ENCODE results near the gene ST3GAL6. TPM values are rescaled to one million over a fixed set of nuclear protein-coding genes. Genes with fewer than 3 reads are reported as not detected.

Gene ST3GAL6
- total and polyA plus RNA-seq, 4 donors, result 17.3 to 79.7 (median 29.4) TPM

GRCh38 chr3:98766924-98767323 lies 3.8 kb downstream of the ST3GAL6 start:
- H3K27me3 ChIP-seq (ENCODE audit: control insufficient read depth in 4 of 4, insufficient read depth in 4 of 4, low read length in 3 of 4), result no peaks in the 10 kb centered on the region
- peaks cover 0 to 13% (median 0%) of the 10 kb centered on the region in 4 donors for H3K36me3 ChIP-seq (ENCODE audit: control insufficient read depth in 4 of 4, insufficient read depth in 3 of 4, low read depth in 1 of 4, low read length in 3 of 4)
- no peak overlapping the region for H3K9ac ChIP-seq (ENCODE audit: low read depth in 1 of 2, low read length in 2 of 2)
- no peak for DNase-seq (ENCODE audit: low spot score)
- H3K4me3 ChIP-seq (ENCODE audit: low read depth in 1 of 3, low read length in 3 of 3), result no peak overlapping the region
- TF ChIP-seq RAD21 (IDR thresholded peaks at IDR 0.05) (no peak), TAF1 (conservative IDR thresholded peaks at IDR 0.05) (no peak), JUND (IDR thresholded peaks at IDR 0.05) (no peak), ATF3 (IDR thresholded peaks at IDR 0.05) (no peak), YY1 (IDR thresholded peaks at IDR 0.05) (no peak), FOXA1 (IDR thresholded peaks at IDR 0.05) (no peak), HNF4G (IDR thresholded peaks at IDR 0.05) (no peak), NR2F2 (IDR thresholded peaks at IDR 0.05) (no peak), RXRA (IDR thresholded peaks at IDR 0.05) (no peak), SP1 (IDR thresholded peaks at IDR 0.05) (no peak), FOXA2 (IDR thresholded peaks at IDR 0.05) (no peak), CTCF (IDR thresholded peaks at IDR 0.05; ENCODE audit: low read depth, low read length, missing input control) (no peak), EGR1 (IDR thresholded peaks at IDR 0.05; ENCODE audit: low read depth in 2 of 2) (no peak), GABPA (IDR thresholded peaks at IDR 0.05 in 1 of 2, conservative IDR thresholded peaks at IDR 0.05 in 1 of 2) (no peak), HNF4A (conservative IDR thresholded peaks at IDR 0.05) (no peak), ZBTB33 (IDR thresholded peaks at IDR 0.05) (no peak)
- TF ChIP-seq, protein P1, sequence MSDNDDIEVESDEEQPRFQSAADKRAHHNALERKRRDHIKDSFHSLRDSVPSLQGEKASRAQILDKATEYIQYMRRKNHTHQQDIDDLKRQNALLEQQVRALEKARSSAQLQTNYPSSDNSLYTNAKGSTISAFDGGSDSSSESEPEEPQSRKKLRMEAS (IDR thresholded peaks at IDR 0.05), result no peak
- no peak overlapping the region for H3K27ac ChIP-seq (ENCODE audit: low read depth in 1 of 2, low read length in 2 of 2)
- peaks cover 5 to 24% (median 14%) of the 10 kb centered on the region in 4 donors for H3K4me1 ChIP-seq (ENCODE audit: control insufficient read depth in 4 of 4, insufficient read depth in 4 of 4, low read length in 3 of 4)
- H3K9me3 ChIP-seq (ENCODE audit: control insufficient read depth in 4 of 4, low read length in 3 of 4), result no peaks in the 10 kb centered on the region

DNA sequence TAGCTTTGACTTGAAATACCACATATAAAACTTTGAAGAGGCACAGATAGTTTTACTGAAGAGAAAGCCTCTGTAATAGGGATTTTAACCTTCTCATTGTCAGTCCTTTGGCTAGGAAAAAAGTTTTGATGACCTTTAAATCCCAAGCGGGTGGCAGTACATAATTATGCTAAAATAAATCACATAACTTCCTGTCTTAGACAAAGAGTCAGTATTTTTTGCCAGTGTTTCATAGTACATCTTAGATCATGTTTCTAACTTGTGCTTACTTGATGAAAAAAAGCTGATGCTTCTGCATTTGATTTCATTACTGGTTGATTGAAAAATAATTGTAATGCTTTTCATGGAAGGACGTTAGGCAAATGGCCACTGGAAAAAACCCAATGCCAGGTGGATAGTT lies 5.8 kb downstream of the ST3GAL6 start:
- WGBS, result 70% methylated on average over 2 of the region's 2 CpGs
- no peaks in the 10 kb centered on the region for H3K27me3 ChIP-seq (ENCODE audit: control insufficient read depth in 4 of 4, insufficient read depth in 4 of 4, low read length in 3 of 4)
- no peak for TF ChIP-seq HNF4A (conservative IDR thresholded peaks at IDR 0.05)
- no peak for TF ChIP-seq HNF4G (IDR thresholded peaks at IDR 0.05)
- TF ChIP-seq EGR1 (IDR thresholded peaks at IDR 0.05; ENCODE audit: low read depth in 2 of 2), result no peak
- TF ChIP-seq, protein P1 (IDR thresholded peaks at IDR 0.05), result no peak
- TF ChIP-seq CTCF (IDR thresholded peaks at IDR 0.05; ENCODE audit: low read depth, low read length, missing input control), result no peak
- no peak for TF ChIP-seq ATF3 (IDR thresholded peaks at IDR 0.05)
- no peak for TF ChIP-seq FOXA2 (IDR thresholded peaks at IDR 0.05)
- no peak for TF ChIP-seq REST (IDR thresholded peaks at IDR 0.05)
- no peak for TF ChIP-seq NR2F2 (IDR thresholded peaks at IDR 0.05)
- no peak for TF ChIP-seq FOXA1 (IDR thresholded peaks at IDR 0.05)
- TF ChIP-seq GABPA (IDR thresholded peaks at IDR 0.05 in 1 of 2, conservative IDR thresholded peaks at IDR 0.05 in 1 of 2), result no peak
- TF ChIP-seq ZBTB33 (IDR thresholded peaks at IDR 0.05), result no peak
- no peak for TF ChIP-seq YY1 (IDR thresholded peaks at IDR 0.05)
- no peak for TF ChIP-seq SP1 (IDR thresholded peaks at IDR 0.05)
- no peak for TF ChIP-seq RXRA (IDR thresholded peaks at IDR 0.05)
- TF ChIP-seq TAF1 (conservative IDR thresholded peaks at IDR 0.05), result no peak
- H3K9ac ChIP-seq (ENCODE audit: low read depth in 1 of 2, low read length in 2 of 2), result no peak overlapping the region
- no peak overlapping the region for H3K4me3 ChIP-seq (ENCODE audit: low read depth in 1 of 3, low read length in 3 of 3)
- H3K4me1 ChIP-seq (ENCODE audit: control insufficient read depth in 4 of 4, insufficient read depth in 4 of 4, low read length in 3 of 4), result peaks cover 0 to 11% (median 3%) of the 10 kb centered on the region in 4 donors
- H3K36me3 ChIP-seq (ENCODE audit: control insufficient read depth in 4 of 4, insufficient read depth in 3 of 4, low read depth in 1 of 4, low read length in 3 of 4), result peaks cover 1 to 20% (median 4%) of the 10 kb centered on the region in 4 donors
- no peak for DNase-seq (ENCODE audit: low spot score)
- no peak overlapping the region for H3K27ac ChIP-seq (ENCODE audit: low read depth in 1 of 2, low read length in 2 of 2)
- no peaks in the 10 kb centered on the region for H3K9me3 ChIP-seq (ENCODE audit: control insufficient read depth in 4 of 4, low read length in 3 of 4)

Data from liver (tissue), 9 donors.